GM12801 (cell line): ENCODE data around the gene MTUS2.

Source experiments
- TF ChIP-seq, protein P1 (sequence below): IDR thresholded peaks from one replicate; pipeline ENCODE4 v1.5.1; 2011; ENCODE audit warnings: control low read depth; ENCODE audit not compliant: insufficient read length; ENCODE audit errors: extremely low read depth

MTUS2 gene

DNA sequence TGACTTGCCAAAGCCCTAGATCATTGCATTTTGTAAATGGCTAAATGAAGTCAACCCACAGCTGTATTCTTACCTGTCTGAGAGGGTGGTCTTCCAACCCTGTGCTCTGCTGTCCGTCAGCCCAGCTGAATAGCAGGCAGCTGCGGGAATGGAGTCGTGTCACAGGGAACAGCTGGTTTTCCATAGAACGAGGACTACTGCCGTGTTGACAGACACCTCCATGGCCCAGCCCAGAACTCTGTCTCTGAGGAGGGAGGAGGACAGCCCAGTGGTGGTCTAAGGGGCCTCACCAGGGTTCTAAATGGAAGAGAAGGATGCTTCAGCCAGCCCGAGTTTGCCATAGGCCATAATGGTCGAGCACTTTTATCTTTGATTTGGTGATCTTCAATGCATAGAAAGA, 664.7 kb downstream of the MTUS2 start:
- TF ChIP-seq, protein P1, sequence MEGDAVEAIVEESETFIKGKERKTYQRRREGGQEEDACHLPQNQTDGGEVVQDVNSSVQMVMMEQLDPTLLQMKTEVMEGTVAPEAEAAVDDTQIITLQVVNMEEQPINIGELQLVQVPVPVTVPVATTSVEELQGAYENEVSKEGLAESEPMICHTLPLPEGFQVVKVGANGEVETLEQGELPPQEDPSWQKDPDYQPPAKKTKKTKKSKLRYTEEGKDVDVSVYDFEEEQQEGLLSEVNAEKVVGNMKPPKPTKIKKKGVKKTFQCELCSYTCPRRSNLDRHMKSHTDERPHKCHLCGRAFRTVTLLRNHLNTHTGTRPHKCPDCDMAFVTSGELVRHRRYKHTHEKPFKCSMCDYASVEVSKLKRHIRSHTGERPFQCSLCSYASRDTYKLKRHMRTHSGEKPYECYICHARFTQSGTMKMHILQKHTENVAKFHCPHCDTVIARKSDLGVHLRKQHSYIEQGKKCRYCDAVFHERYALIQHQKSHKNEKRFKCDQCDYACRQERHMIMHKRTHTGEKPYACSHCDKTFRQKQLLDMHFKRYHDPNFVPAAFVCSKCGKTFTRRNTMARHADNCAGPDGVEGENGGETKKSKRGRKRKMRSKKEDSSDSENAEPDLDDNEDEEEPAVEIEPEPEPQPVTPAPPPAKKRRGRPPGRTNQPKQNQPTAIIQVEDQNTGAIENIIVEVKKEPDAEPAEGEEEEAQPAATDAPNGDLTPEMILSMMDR = no peak

DNA sequence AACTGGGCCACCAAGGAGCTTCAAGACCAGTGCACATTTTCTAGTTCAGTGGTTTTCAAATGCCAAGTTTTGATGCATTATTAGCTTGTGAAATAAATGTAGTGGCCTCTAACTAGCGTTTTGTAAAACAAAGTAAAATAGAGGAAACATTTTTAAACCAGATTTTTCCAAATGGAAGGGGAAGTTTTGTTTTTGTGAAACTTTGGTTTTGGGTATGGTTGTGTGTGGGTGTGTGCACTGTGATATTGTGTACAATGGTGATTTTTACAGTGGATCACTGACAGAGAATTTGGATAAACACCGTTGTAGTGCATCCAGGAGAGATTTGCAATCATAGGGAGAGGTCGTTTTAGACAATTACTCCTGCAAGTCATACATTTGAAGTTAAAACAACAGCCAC, 666.4 kb downstream of the MTUS2 start:
- TF ChIP-seq, protein P1 = no peak

DNA sequence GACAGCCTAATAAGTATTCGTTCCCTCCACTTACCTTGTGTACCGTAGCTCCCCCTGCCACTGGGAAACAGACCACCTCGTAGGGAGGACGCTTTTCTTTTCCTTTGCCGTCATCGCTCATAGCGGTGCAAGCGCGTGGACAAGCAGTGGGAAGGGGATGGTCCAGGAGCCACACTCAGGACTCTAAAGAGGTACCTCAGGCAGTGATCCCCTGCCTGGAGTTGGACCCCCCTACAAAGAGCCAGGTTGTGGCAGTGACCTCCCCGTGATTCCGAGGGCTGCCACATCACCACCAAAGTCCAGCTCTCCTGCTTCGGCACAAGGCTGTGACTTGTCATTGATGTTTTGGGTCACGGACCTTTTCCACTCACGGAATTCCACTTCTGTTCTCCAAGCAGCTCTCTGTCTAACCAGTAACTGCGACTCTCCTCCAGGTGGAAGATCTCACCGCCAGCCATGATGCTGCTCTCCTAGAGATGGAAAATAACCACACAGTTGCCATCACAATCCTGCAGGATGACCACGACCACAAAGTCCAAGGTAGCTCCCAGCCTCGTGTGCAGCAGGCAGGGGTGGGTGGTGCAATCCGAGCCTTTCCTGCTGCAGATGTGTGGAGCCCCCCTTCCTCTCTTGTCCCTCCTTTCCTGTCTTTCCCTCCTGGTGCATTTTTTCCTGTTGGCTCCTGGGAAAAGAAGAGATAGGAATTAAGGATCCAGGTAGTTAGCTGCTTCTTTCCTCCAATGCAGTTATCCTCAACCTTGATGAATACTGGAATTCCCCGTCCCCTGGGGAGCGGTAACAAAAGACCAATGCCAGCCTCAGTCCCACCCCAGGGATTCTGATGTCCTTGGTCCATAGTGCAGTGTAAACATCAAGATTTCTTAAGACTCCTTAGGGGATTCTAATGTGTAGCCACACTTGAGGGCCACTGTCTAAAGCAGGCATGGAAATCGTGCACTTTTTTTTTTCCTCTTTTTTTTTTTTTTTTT, 667.6 kb downstream of the MTUS2 start:
- TF ChIP-seq, protein P1 = no peak

DNA sequence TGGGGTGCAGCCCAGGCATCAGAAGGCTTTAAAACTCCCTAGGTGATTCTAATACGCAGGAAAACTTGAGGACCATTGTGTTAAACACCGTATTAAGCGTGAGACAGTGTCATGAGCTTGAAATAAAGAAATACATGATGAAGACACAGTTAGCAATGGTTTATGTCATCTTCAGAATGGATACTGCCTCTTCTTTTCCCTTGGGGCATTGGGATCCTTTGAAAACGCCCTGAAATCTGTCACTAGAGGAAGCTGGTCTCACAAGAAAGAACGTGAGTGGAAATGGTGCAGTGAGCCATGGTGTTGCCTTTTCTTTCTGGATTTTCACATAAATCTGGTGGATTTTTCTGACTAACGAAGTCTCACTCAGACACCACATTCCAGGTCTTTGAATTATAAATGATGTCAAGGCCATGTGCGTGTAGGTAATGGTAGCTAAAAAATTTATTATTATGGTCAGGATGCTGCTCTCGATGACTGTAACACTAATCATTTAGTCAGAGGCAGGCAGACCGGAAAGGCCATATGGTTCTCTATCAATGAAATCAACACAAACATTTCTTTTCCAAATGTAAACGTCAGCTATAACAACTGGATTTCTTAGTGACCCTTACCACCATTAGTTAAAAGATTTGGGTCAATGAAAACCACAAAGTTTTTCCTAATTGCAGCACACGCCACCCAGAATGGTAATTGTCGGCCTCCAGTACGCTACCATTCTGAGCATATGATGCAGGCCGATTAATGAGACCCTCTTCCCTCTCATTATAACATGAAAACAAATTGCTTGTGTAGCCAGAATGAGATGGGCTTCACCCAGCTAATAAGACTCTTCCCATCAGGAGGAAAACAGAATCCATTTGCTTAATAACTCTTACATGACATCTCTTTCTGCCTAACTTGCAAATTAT, 669.8 kb downstream of the MTUS2 start:
- TF ChIP-seq, protein P1 = no peak

DNA sequence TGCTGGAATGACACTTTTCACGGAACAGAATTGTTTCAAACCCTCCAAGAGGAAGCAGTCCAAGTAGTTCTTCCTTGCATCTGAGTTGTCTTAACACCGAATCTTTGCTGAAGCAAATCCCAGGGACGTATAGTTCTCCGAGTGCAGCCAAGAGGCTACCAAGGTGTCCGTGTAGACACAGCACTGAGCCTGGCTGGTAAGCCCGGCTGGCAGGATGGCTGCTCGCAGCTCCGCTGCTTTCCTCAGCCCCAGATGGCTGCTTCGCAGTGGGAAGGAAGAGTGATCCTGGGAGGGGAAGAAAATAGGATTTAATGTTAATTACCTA, 670.4 kb downstream of the MTUS2 start:
- TF ChIP-seq, protein P1 = no peak

DNA sequence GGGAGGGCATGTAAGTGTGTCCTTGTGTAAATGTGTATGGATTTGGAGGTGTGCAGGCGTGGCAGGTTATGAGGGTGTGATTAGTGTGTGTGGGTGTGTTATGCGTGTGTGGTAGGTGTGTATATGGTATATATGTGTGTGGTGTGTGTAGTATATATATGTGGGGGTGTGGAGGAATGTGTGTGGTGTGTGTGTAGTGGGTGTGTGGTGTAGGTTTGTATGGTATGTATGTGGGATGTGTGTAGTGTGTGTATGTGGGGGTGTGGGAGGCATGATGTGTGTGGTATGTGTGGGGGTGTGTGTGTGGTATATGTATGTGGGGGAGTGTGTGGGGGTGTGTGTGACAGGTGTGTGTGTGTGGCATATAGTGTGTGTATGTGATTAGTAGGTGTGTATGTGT, 671.1 kb downstream of the MTUS2 start:
- TF ChIP-seq, protein P1 = no peak

DNA sequence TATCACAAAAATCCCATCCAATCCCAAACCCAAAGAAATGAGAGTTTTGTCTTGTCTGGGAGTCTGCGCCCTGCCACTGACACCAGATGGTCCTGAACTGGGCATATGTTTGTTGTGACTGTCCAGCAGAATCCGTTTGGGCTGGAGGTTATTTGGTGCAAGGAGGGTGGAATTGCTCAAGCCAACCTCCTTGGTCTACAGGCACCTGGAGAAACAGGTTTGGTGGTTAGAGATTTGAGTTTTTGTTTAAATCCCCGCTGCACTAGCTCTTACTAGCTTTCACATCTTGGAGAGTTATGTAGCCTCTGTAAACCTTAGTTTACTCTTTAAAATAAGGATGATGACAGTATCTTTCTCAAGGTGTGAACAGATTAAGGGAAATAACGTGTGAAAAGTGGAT, 673.7 kb downstream of the MTUS2 start:
- TF ChIP-seq, protein P1 = no peak
